ENCODE results near the gene LHX8. TPM values are rescaled to one million over a fixed set of nuclear protein-coding genes. Genes with fewer than 3 reads are reported as not detected.

The LHX8 gene
- polyA plus RNA-seq, 1 of the 3 experiments (the other 2 are of a cell fraction) = 0.30 TPM

DNA sequence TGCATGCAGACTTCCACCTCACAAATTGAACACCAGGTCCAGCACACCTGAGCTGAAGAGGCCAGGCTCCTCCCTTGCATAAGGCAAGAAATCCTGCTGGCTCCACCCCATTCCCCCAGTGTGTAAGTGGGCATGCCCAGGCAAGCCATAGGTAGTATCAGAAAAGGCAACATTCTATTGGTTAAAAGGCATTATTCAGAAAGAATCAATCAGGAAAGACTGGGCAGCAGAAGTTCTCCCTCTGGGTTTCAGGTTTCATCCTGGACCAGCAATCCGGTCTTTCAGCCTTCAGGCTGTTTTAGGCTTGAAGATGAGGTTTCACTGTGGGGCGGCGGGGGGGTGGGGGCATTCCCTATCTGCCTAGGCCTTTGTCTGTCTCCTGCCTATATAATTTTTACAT lies 42.0 kb upstream of the LHX8 start (continued):
- no peak for TF ChIP-seq RAD21 (IDR thresholded peaks at IDR 0.05; ENCODE audit: low read length)

DNA sequence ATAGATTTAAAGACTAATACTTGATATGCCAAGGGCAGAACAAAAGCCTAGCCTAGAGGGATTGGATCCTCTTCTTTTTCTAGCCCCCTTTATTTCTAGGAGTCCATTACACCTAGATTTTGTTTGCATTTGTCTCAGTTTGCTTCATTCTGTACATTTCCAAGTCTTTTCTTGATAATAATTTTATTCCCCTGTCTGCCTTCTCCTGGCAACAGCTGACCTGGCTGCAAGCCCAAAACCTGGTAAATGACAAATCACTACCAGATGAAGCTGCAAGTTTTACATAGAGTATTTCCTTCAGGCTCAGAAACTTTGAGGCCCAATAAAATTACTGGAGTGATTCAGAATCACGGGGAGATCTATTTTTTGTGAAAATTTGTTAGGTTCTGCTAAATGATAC lies 36.5 kb upstream of the LHX8 start:
- CTCF ChIA-PET = no interaction called here
- POLR2A ChIA-PET = no interaction called here

More for the DNA sequence above, 36.5 kb upstream of the LHX8 start:
- TF ChIP-seq JUND (IDR thresholded peaks at IDR 0.05) (peak; percentile 11; the same call in 1 of the 2 replicates), EZH2phosphoT487 (IDR thresholded peaks at IDR 0.05; ENCODE audit: borderline replicate concordance, low read depth) (no peak), SMC3 (IDR thresholded peaks at IDR 0.05; ENCODE audit: low read depth, low read length) (no peak), CHD2 (IDR thresholded peaks at IDR 0.05; ENCODE audit: low read length, partially characterized antibody) (peak; percentile 63), POLR2AphosphoS5 (IDR thresholded peaks at IDR 0.05; ENCODE audit: low read depth, low read length) (peak; percentile 37; the same call in 1 of the 2 replicates), TCF12 (IDR thresholded peaks at IDR 0.05) (peak; percentile 90), FOXJ3 (CRISPR knock-in tag; IDR thresholded peaks at IDR 0.05) (no peak), ELF1 (IDR thresholded peaks at IDR 0.05) (no peak), RCOR1 (IDR thresholded peaks at IDR 0.05; ENCODE audit: low read length) (peak; percentile 75), TAF1 (IDR thresholded peaks at IDR 0.05; ENCODE audit: borderline replicate concordance, low read depth, low read length) (no peak), NFIC (IDR thresholded peaks at IDR 0.05; ENCODE audit: borderline replicate concordance) (peak; percentile 90), EP300 (IDR thresholded peaks at IDR 0.05; ENCODE audit: borderline replicate concordance in 1 of 2, low read depth in 1 of 2, low read length in 1 of 2) (0 out of 4 replicates have a peak, but pooled peaks of 1 of the 2 experiments have one; percentile 39), RFX5 (IDR thresholded peaks at IDR 0.05; ENCODE audit: low read length) (peak; percentile 96)
- TF ChIP-seq, protein P1, sequence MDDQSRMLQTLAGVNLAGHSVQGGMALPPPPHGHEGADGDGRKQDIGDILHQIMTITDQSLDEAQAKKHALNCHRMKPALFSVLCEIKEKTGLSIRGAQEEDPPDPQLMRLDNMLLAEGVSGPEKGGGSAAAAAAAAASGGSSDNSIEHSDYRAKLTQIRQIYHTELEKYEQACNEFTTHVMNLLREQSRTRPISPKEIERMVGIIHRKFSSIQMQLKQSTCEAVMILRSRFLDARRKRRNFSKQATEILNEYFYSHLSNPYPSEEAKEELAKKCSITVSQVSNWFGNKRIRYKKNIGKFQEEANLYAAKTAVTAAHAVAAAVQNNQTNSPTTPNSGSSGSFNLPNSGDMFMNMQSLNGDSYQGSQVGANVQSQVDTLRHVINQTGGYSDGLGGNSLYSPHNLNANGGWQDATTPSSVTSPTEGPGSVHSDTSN (IDR thresholded peaks at IDR 0.05) = peak; percentile 68
- TF ChIP-seq, protein P2, sequence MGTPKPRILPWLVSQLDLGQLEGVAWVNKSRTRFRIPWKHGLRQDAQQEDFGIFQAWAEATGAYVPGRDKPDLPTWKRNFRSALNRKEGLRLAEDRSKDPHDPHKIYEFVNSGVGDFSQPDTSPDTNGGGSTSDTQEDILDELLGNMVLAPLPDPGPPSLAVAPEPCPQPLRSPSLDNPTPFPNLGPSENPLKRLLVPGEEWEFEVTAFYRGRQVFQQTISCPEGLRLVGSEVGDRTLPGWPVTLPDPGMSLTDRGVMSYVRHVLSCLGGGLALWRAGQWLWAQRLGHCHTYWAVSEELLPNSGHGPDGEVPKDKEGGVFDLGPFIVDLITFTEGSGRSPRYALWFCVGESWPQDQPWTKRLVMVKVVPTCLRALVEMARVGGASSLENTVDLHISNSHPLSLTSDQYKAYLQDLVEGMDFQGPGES (IDR thresholded peaks at IDR 0.05; ENCODE audit: low read depth, low read length) = no peak
- TF ChIP-seq, protein P3, sequence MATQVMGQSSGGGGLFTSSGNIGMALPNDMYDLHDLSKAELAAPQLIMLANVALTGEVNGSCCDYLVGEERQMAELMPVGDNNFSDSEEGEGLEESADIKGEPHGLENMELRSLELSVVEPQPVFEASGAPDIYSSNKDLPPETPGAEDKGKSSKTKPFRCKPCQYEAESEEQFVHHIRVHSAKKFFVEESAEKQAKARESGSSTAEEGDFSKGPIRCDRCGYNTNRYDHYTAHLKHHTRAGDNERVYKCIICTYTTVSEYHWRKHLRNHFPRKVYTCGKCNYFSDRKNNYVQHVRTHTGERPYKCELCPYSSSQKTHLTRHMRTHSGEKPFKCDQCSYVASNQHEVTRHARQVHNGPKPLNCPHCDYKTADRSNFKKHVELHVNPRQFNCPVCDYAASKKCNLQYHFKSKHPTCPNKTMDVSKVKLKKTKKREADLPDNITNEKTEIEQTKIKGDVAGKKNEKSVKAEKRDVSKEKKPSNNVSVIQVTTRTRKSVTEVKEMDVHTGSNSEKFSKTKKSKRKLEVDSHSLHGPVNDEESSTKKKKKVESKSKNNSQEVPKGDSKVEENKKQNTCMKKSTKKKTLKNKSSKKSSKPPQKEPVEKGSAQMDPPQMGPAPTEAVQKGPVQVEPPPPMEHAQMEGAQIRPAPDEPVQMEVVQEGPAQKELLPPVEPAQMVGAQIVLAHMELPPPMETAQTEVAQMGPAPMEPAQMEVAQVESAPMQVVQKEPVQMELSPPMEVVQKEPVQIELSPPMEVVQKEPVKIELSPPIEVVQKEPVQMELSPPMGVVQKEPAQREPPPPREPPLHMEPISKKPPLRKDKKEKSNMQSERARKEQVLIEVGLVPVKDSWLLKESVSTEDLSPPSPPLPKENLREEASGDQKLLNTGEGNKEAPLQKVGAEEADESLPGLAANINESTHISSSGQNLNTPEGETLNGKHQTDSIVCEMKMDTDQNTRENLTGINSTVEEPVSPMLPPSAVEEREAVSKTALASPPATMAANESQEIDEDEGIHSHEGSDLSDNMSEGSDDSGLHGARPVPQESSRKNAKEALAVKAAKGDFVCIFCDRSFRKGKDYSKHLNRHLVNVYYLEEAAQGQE (IDR thresholded peaks at IDR 0.05; ENCODE audit: low read depth, low read length) = no peak
- TF ChIP-seq, protein P4, sequence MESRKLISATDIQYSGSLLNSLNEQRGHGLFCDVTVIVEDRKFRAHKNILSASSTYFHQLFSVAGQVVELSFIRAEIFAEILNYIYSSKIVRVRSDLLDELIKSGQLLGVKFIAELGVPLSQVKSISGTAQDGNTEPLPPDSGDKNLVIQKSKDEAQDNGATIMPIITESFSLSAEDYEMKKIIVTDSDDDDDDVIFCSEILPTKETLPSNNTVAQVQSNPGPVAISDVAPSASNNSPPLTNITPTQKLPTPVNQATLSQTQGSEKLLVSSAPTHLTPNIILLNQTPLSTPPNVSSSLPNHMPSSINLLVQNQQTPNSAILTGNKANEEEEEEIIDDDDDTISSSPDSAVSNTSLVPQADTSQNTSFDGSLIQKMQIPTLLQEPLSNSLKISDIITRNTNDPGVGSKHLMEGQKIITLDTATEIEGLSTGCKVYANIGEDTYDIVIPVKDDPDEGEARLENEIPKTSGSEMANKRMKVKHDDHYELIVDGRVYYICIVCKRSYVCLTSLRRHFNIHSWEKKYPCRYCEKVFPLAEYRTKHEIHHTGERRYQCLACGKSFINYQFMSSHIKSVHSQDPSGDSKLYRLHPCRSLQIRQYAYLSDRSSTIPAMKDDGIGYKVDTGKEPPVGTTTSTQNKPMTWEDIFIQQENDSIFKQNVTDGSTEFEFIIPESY (IDR thresholded peaks at IDR 0.05; ENCODE audit: borderline replicate concordance, low read depth) = no peak
- Histone ChIP-seq H4K20me1 (ENCODE audit: insufficient read depth) (no peaks in the 10 kb centered on the region), H3K79me2 (ENCODE audit: insufficient read depth) (no peaks in the 10 kb centered on the region), H3K4me1 (ENCODE audit: control insufficient read depth in 1 of 2, insufficient read depth in 2 of 2, low read depth in 1 of 2, low read length in 1 of 2) (peaks cover 5 to 9% of the 10 kb centered on the region in 2 experiments; a peak in 1 of 4 replicates), H3K36me3 (replicated peaks in 1 of 2; ENCODE audit: control insufficient read depth in 1 of 2, insufficient read depth in 2 of 2, low read length in 1 of 2) (no peaks in the 10 kb centered on the region), H3K4me3 (ENCODE audit: low read depth in 2 of 2, low read length in 1 of 2) (no peak overlapping the region), H3K27me3 (ENCODE audit: insufficient read depth) (no peaks in the 10 kb centered on the region), H3K4me2 (peak overlapping the region; percentile 8; the same call in 1 of the 2 replicates), H3K9ac (no peak overlapping the region), H3K27ac (ENCODE audit: low read depth in 2 of 2, low read length in 1 of 2) (peak overlapping the region; percentile 55 to 75), H3K9me2 (no peaks in the 10 kb centered on the region), H2AFZ (ENCODE audit: low read depth) (no peak overlapping the region), H3K9me3 (no peaks in the 10 kb centered on the region), H3F3A (replicated peaks; ENCODE audit: insufficient read depth) (peaks cover 7% of the 10 kb centered on the region)
- DNase-seq = peak; percentile 58
- 0% methylated on average over 1 of the region's 1 CpG for WGBS (ENCODE audit: low lambda C conversion rate)
